IPS-15b (cell line): ENCODE data around the gene CISTR.

Experiments used
- H3K27me3 ChIP-seq: one replicate; pipeline ENCODE4 v1.6.1; 2013; ENCODE audit warnings: low read length; ENCODE audit not compliant: control insufficient read depth, insufficient read depth
- H3K36me3 ChIP-seq: one replicate; pipeline ENCODE4 v1.6.1; 2013; ENCODE audit warnings: low read length; ENCODE audit not compliant: control insufficient read depth, insufficient read depth
- H3K4me1 ChIP-seq: one replicate; pipeline ENCODE4 v1.6.1; 2013; ENCODE audit warnings: mild to moderate bottlenecking, low read length; ENCODE audit not compliant: control insufficient read depth, insufficient read depth
- H3K4me3 ChIP-seq: one replicate; pipeline ENCODE4 v1.5.1; 2013; ENCODE audit warnings: low read depth, low read length
- H3K9ac ChIP-seq: one replicate; pipeline ENCODE4 v1.6.1; 2013; ENCODE audit warnings: low read depth, mild to moderate bottlenecking, low read length
- H3K9me3 ChIP-seq: one replicate; pipeline ENCODE4 v1.6.1; 2013; ENCODE audit warnings: mild to moderate bottlenecking, low read length; ENCODE audit not compliant: control insufficient read depth, insufficient read depth

CISTR gene

GRCh38 chr12:53739214-53740129 lies 12.3 kb downstream of the CISTR start:
- Histone ChIP-seq H3K4me1 (peaks cover 5% of the 10 kb centered on the region), H3K9me3 (no peaks in the 10 kb centered on the region), H3K4me3 (peak overlapping the region; percentile 71), H3K36me3 (no peaks in the 10 kb centered on the region), H3K27me3 (peaks cover 96% of the 10 kb centered on the region), H3K9ac (no peak overlapping the region)

GRCh38 chr12:53738406-53739213 lies 13.2 kb downstream of the CISTR start:
- peak overlapping the region; percentile 71 for H3K4me3 ChIP-seq
- no peaks in the 10 kb centered on the region for H3K36me3 ChIP-seq
- H3K4me1 ChIP-seq = peaks cover 5% of the 10 kb centered on the region
- H3K27me3 ChIP-seq = peaks cover 93% of the 10 kb centered on the region
- no peaks in the 10 kb centered on the region for H3K9me3 ChIP-seq
- no peak overlapping the region for H3K9ac ChIP-seq

- Histone ChIP-seq H3K36me3 (no peaks in the 10 kb centered on the region), H3K4me1 (peaks cover 5% of the 10 kb centered on the region), H3K9me3 (no peaks in the 10 kb centered on the region), H3K9ac (no peak overlapping the region), H3K27me3 (peaks cover 87% of the 10 kb centered on the region), H3K4me3 (peak overlapping the region; percentile 71)
Measured at GRCh38 chr12:53737951-53738405, 13.8 kb downstream of the CISTR start.

- no peaks in the 10 kb centered on the region for H3K9me3 ChIP-seq
- peaks cover 5% of the 10 kb centered on the region for H3K4me1 ChIP-seq
- no peak overlapping the region for H3K9ac ChIP-seq
- H3K27me3 ChIP-seq = peaks cover 82% of the 10 kb centered on the region
- H3K36me3 ChIP-seq = no peaks in the 10 kb centered on the region
- H3K4me3 ChIP-seq = peak overlapping the region; percentile 71
Measured at GRCh38 chr12:53737093-53737808, 14.5 kb downstream of the CISTR start.

DNA sequence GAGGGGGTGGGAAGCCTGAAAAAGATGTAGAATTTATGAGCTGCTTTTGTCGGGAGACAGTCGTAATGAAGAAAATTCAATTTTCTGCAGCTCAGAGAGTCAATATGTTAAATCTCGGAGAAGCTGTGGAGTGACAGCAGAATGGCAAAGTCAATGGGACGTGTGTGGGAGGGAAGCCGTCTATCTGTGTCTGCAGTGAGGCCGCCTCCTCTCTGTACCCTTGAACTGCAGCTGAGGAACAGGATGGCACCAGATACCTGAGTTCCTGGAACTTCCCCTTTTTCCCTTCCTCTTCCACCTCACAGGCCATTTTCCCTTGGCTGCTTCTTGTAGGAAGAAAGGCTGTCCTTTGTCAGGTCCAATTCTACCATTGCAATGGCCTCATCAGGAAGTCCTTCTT lies 15.2 kb downstream of the CISTR start:
- H3K4me1 ChIP-seq = peaks cover 5% of the 10 kb centered on the region
- no peaks in the 10 kb centered on the region for H3K36me3 ChIP-seq
- no peak overlapping the region for H3K9ac ChIP-seq
- no peaks in the 10 kb centered on the region for H3K9me3 ChIP-seq
- H3K27me3 ChIP-seq = peaks cover 76% of the 10 kb centered on the region
- H3K4me3 ChIP-seq = no peak overlapping the region

- H3K36me3 ChIP-seq = no peaks in the 10 kb centered on the region
- H3K27me3 ChIP-seq = peaks cover 69% of the 10 kb centered on the region
- no peak overlapping the region for H3K4me3 ChIP-seq
- H3K9ac ChIP-seq = no peak overlapping the region
- H3K4me1 ChIP-seq = peaks cover 5% of the 10 kb centered on the region
- H3K9me3 ChIP-seq = no peaks in the 10 kb centered on the region
Measured at GRCh38 chr12:53735556-53735955, 16.2 kb downstream of the CISTR start.

DNA sequence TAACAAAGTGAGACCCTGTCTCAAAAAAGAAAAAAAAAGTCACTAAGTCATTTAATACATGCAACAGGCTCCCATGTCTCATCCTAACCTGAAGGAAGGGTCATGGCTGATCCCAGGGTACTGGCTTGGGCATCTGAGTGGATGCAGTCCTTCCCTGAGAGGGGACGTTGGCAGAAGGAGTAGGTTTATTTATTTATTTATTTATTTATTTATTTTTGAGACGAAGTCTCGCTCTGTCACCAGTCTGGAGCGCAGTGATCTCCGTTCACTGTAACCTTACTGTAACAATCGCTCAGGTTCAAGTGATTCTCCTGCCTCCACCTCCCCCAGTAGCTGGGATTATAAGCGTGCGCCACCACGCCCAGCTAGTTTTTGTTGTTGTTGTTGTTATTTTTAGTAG lies 17.4 kb downstream of the CISTR start:
- Histone ChIP-seq H3K9ac (no peak overlapping the region), H3K4me1 (peaks cover 3% of the 10 kb centered on the region), H3K27me3 (peaks cover 57% of the 10 kb centered on the region), H3K4me3 (no peak overlapping the region), H3K9me3 (no peaks in the 10 kb centered on the region), H3K36me3 (no peaks in the 10 kb centered on the region)

DNA sequence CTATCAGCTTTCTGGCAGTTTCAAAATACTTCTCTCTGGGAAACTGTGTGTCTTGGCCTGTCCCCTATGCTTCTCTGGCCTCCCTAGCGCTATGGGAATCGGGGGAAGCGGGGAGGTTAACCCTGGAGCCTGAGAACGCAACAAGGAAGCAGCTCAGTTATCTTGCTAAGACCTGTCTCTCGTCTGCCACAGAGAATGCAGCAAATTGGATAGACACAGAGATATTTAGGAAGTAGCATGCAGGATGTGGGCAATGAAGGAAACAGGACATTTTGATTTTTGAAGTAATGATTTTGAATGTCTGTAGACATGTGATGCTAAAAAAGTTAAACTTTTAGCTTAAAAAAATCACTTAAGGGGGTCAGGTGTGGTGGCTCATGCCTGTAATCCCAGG lies 18.0 kb downstream of the CISTR start:
- H3K9me3 ChIP-seq = no peaks in the 10 kb centered on the region
- H3K4me3 ChIP-seq = no peak overlapping the region
- H3K36me3 ChIP-seq = no peaks in the 10 kb centered on the region
- no peak overlapping the region for H3K9ac ChIP-seq
- no peaks in the 10 kb centered on the region for H3K4me1 ChIP-seq
- H3K27me3 ChIP-seq = peaks cover 51% of the 10 kb centered on the region

- no peaks in the 10 kb centered on the region for H3K4me1 ChIP-seq
- H3K36me3 ChIP-seq = no peaks in the 10 kb centered on the region
- peaks cover 46% of the 10 kb centered on the region for H3K27me3 ChIP-seq
Measured at GRCh38 chr12:53733051-53733806, 18.6 kb downstream of the CISTR start.

DNA sequence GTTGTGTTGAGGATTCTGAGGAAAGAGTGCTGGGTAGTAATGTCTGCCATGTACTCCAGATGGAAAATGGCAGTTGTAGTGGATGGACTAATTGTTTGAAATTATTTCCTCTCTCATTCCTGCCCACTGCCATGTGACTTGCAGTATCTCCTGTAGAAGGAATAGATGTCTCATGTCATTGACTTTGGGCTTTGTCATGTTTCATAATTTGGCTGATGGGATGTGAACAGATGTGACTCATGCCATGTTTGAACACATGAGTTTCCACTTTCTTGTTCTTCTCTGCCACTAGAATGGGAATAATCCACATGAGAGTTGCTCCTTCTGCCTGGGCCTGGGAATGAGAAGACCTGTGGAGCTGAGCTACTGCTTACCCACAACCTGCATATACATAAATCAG lies 22.1 kb downstream of the CISTR start:
- Histone ChIP-seq H3K27me3 (peaks cover 10% of the 10 kb centered on the region), H3K4me1 (no peaks in the 10 kb centered on the region), H3K4me3 (no peak overlapping the region), H3K9me3 (no peaks in the 10 kb centered on the region), H3K9ac (no peak overlapping the region), H3K36me3 (no peaks in the 10 kb centered on the region)

More at GRCh38 chr12:53733051-53733806, 18.6 kb downstream of the CISTR start:
- Histone ChIP-seq H3K9ac (no peak overlapping the region), H3K4me3 (no peak overlapping the region), H3K9me3 (no peaks in the 10 kb centered on the region)

GRCh38 chr12:53728206-53728605 lies 23.6 kb downstream of the CISTR start:
- Histone ChIP-seq H3K36me3 (no peaks in the 10 kb centered on the region), H3K27me3 (peaks cover 5% of the 10 kb centered on the region), H3K9ac (no peak overlapping the region), H3K4me3 (peak overlapping the region; percentile 91), H3K9me3 (no peaks in the 10 kb centered on the region), H3K4me1 (no peaks in the 10 kb centered on the region)
